Stimulated activated naive CD8-positive, alpha-beta T cell treated with anti-CD3 and anti-CD28 coated beads, Interleukin-15, amount 100 ng/mL, for 72 hours (primary cell): ENCODE measurements around the gene PRMT2.
A peak's percentile ranks its signal among the peaks of the same experiment; 100 is the strongest.

Experiments
- ATAC-seq: fragments of 150-1000 bp; cut with Tn5 transposase; 2 replicates; pipeline ENCODE4 v1.10.0; 2021; ENCODE audit warnings: mild to moderate bottlenecking, moderate library complexity
- DNase-seq, 2 donors: peaks; one replicate each; pipeline ENCODE4 v3.0.0; 2021 to 2022
- H3K27ac Mint-ChIP-seq, 2 donors: one replicate each; pipeline ENCODE4 v1.8.0; 2022; ENCODE audit warnings: mild to moderate bottlenecking in 2 of 2, mixed read lengths in 2 of 2, moderate library complexity in 2 of 2
- H3K27me3 Mint-ChIP-seq: one replicate; pipeline ENCODE4 v1.8.0; 2022; ENCODE audit warnings: mixed read lengths
- H3K4me1 Mint-ChIP-seq: one replicate; pipeline ENCODE4 v1.8.0; 2022; ENCODE audit warnings: mild to moderate bottlenecking, mixed read lengths
- H3K4me3 Mint-ChIP-seq, 2 donors: one replicate each; pipeline ENCODE4 v1.8.0; 2022; ENCODE audit warnings: mild to moderate bottlenecking in 2 of 2, mixed read lengths in 2 of 2, moderate library complexity in 1 of 2
- H3K9me3 Mint-ChIP-seq, 2 donors: one replicate each; pipeline ENCODE4 v1.8.0; 2022; ENCODE audit warnings: mixed read lengths in 2 of 2

The PRMT2 gene

GRCh38 chr21:46648539-46648938 lies 13.1 kb downstream of the PRMT2 start:
- H3K4me3 Mint-ChIP-seq, result no peak overlapping the region
- no peak overlapping the region for H3K27ac Mint-ChIP-seq
- ATAC-seq, result no peak

GRCh38 chr21:46649356-46649755 lies 13.9 kb downstream of the PRMT2 start:
- no peak overlapping the region for H3K4me3 Mint-ChIP-seq
- peaks cover 67% of the 10 kb centered on the region for H3K4me1 Mint-ChIP-seq
- H3K9me3 Mint-ChIP-seq, result peaks cover 13 to 17% of the 10 kb centered on the region in 2 donors
- H3K27me3 Mint-ChIP-seq, result no peaks in the 10 kb centered on the region
- H3K27ac Mint-ChIP-seq, result no peak overlapping the region
- ATAC-seq (no peak), DNase-seq (no peak)

More at GRCh38 chr21:46648539-46648938, 13.1 kb downstream of the PRMT2 start:
- H3K27me3 Mint-ChIP-seq, result no peaks in the 10 kb centered on the region
- H3K9me3 Mint-ChIP-seq, result peaks cover 6 to 9% of the 10 kb centered on the region in 2 donors
- peaks cover 67% of the 10 kb centered on the region for H3K4me1 Mint-ChIP-seq
- no peak for DNase-seq

- Mint-ChIP-seq H3K9me3 (peaks cover 20 to 29% of the 10 kb centered on the region in 2 donors), H3K27me3 (no peaks in the 10 kb centered on the region), H3K4me3 (no peak overlapping the region), H3K27ac (peak overlapping the region; percentile 49 to 86), H3K4me1 (peaks cover 65% of the 10 kb centered on the region)
- DNase-seq (no peak), ATAC-seq (no peak)
Observed at GRCh38 chr21:46650476-46651098, 15.1 kb downstream of the PRMT2 start.

- peak; percentile 37 for ATAC-seq
- H3K4me3 Mint-ChIP-seq, result no peak overlapping the region
- no peak for DNase-seq
- no peaks in the 10 kb centered on the region for H3K27me3 Mint-ChIP-seq
- H3K27ac Mint-ChIP-seq, result peak overlapping the region in 1 of 2 donors; percentile 86
- H3K9me3 Mint-ChIP-seq, result peaks cover 21 to 34% of the 10 kb centered on the region in 2 donors
- peaks cover 60% of the 10 kb centered on the region for H3K4me1 Mint-ChIP-seq
Observed at GRCh38 chr21:46651121-46651520, 15.6 kb downstream of the PRMT2 start.

- H3K27ac Mint-ChIP-seq, result no peak overlapping the region
- no peak overlapping the region for H3K4me3 Mint-ChIP-seq
- peaks cover 35% of the 10 kb centered on the region for H3K4me1 Mint-ChIP-seq
- H3K9me3 Mint-ChIP-seq, result peaks cover 20 to 36% of the 10 kb centered on the region in 2 donors
- no peak for DNase-seq
- H3K27me3 Mint-ChIP-seq, result no peaks in the 10 kb centered on the region
- no peak for ATAC-seq
Observed at GRCh38 chr21:46655230-46655629, 19.8 kb downstream of the PRMT2 start.

- Mint-ChIP-seq H3K4me3 (no peak overlapping the region), H3K27me3 (no peaks in the 10 kb centered on the region), H3K27ac (no peak overlapping the region), H3K9me3 (peaks cover 20 to 36% of the 10 kb centered on the region in 2 donors), H3K4me1 (peaks cover 31% of the 10 kb centered on the region)
- DNase-seq, result no peak
- ATAC-seq, result no peak
Observed at GRCh38 chr21:46656820-46657219, 21.3 kb downstream of the PRMT2 start.

GRCh38 chr21:46660505-46660904 lies 25.0 kb downstream of the PRMT2 start:
- DNase-seq (peak in 1 of 2 donors; percentile 58), ATAC-seq (peak; percentile 84)
- no peaks in the 10 kb centered on the region for H3K27me3 Mint-ChIP-seq
- peaks cover 6 to 15% of the 10 kb centered on the region in 2 donors for H3K9me3 Mint-ChIP-seq
- peak overlapping the region in 1 of 2 donors; percentile 78 for H3K27ac Mint-ChIP-seq
- peak overlapping the region; percentile 21 to 46 for H3K4me3 Mint-ChIP-seq
- peaks cover 40% of the 10 kb centered on the region for H3K4me1 Mint-ChIP-seq

GRCh38 chr21:46661211-46661625 lies 25.7 kb downstream of the PRMT2 start:
- peak; percentile 58 for ATAC-seq
- Mint-ChIP-seq H3K4me3 (peak overlapping the region; percentile 69 to 71), H3K27me3 (no peaks in the 10 kb centered on the region), H3K4me1 (peaks cover 47% of the 10 kb centered on the region), H3K9me3 (peaks cover 3 to 8% of the 10 kb centered on the region in 2 donors), H3K27ac (peak overlapping the region; percentile 83 to 85)
- DNase-seq, result peak in 1 of 2 donors; percentile 54

- Mint-ChIP-seq H3K4me1 (peaks cover 53% of the 10 kb centered on the region), H3K9me3 (peaks cover 0 to 2% of the 10 kb centered on the region in 2 donors), H3K4me3 (peak overlapping the region; percentile 69 to 71), H3K27ac (peak overlapping the region in 1 of 2 donors; percentile 83), H3K27me3 (no peaks in the 10 kb centered on the region)
- DNase-seq (no peak), ATAC-seq (peak; percentile 35)
Observed at GRCh38 chr21:46661642-46662366, 26.3 kb downstream of the PRMT2 start.

GRCh38 chr21:46662367-46662654 lies 26.8 kb downstream of the PRMT2 start:
- Mint-ChIP-seq H3K4me3 (no peak overlapping the region), H3K27ac (no peak overlapping the region)
- DNase-seq, result peak in 1 of 2 donors; percentile 18

GRCh38 chr21:46662765-46663500 lies 27.5 kb downstream of the PRMT2 start:
- Mint-ChIP-seq H3K27me3 (no peaks in the 10 kb centered on the region), H3K4me3 (no peak overlapping the region), H3K27ac (peak overlapping the region in 1 of 2 donors; percentile 65), H3K4me1 (peaks cover 60% of the 10 kb centered on the region), H3K9me3 (no peaks in the 10 kb centered on the region)
- DNase-seq (no peak), ATAC-seq (no peak)

More at GRCh38 chr21:46662367-46662654, 26.8 kb downstream of the PRMT2 start:
- peaks cover 54% of the 10 kb centered on the region for H3K4me1 Mint-ChIP-seq
- no peaks in the 10 kb centered on the region for H3K27me3 Mint-ChIP-seq
- ATAC-seq, result peak; percentile 21
- no peaks in the 10 kb centered on the region for H3K9me3 Mint-ChIP-seq

- Mint-ChIP-seq H3K27me3 (no peaks in the 10 kb centered on the region), H3K27ac (no peak overlapping the region)
Observed at GRCh38 chr21:46663754-46664153, 28.3 kb downstream of the PRMT2 start.

GRCh38 chr21:46664316-46664995 lies 29.0 kb downstream of the PRMT2 start:
- Mint-ChIP-seq H3K4me3 (no peak overlapping the region), H3K4me1 (peaks cover 52% of the 10 kb centered on the region), H3K27me3 (no peaks in the 10 kb centered on the region), H3K9me3 (no peaks in the 10 kb centered on the region), H3K27ac (no peak overlapping the region)
- DNase-seq, result no peak
- no peak for ATAC-seq

More at GRCh38 chr21:46663754-46664153, 28.3 kb downstream of the PRMT2 start:
- DNase-seq (no peak), ATAC-seq (no peak)
- no peak overlapping the region for H3K4me3 Mint-ChIP-seq
- peaks cover 56% of the 10 kb centered on the region for H3K4me1 Mint-ChIP-seq
- no peaks in the 10 kb centered on the region for H3K9me3 Mint-ChIP-seq

GRCh38 chr21:46665566-46665965 lies 30.1 kb downstream of the PRMT2 start:
- Mint-ChIP-seq H3K27me3 (no peaks in the 10 kb centered on the region), H3K27ac (no peak overlapping the region), H3K4me1 (peaks cover 46% of the 10 kb centered on the region), H3K4me3 (no peak overlapping the region), H3K9me3 (no peaks in the 10 kb centered on the region)
- DNase-seq (no peak), ATAC-seq (peak; percentile 53)
